SK-N-MC (cell line): ENCODE data around the gene POLD4.

Experiments
- DNase-seq: peaks from one replicate; pipeline ENCODE4 v3.0.0-alpha.2; 2011; ENCODE audit warnings: low read depth, low spot score
- H3K27ac ChIP-seq: fragments of 200-600 bp; sonication (generic); 2 replicates; pipeline ENCODE4 v1.5.1; 2016; ENCODE audit warnings: mixed run types
- H3K36me3 ChIP-seq: fragments of 200-600 bp; sonication (generic); 2 replicates; pipeline ENCODE4 v1.6.1; 2017; ENCODE audit warnings: antibody characterized with exemption, low read length, mixed read lengths; ENCODE audit not compliant: insufficient read depth
- H3K4me3 ChIP-seq: fragments of 200-600 bp; sonication (generic); 2 replicates; pipeline ENCODE4 v1.5.1; 2016
- H3K9ac ChIP-seq: fragments of 200-600 bp; sonication (generic); 2 replicates; pipeline ENCODE4 v1.8.0; 2017; ENCODE audit warnings: mixed run types, mixed read lengths; ENCODE audit not compliant: insufficient read length
- H3K9me3 ChIP-seq: fragments of 200-600 bp; sonication (generic); 2 replicates; pipeline ENCODE4 v1.6.1; 2017; ENCODE audit warnings: low read depth, mild to moderate bottlenecking, antibody characterized with exemption, low read length, moderate library complexity, mixed read lengths
- EZH2 ChIP-seq: fragments of 200-600 bp; sonication (generic); IDR thresholded peaks from one replicate; pipeline ENCODE4 v1.6.1; 2017; ENCODE audit warnings: antibody characterized with exemption
- FOXP2 ChIP-seq: optimal IDR thresholded peaks from 2 replicates; pipeline ENCODE3; 2011; ENCODE audit warnings: mild to moderate bottlenecking, moderate library complexity; ENCODE audit not compliant: insufficient read depth; ENCODE audit errors: extremely low read length, control extremely low read depth
- POLR2AphosphoS5 ChIP-seq: IDR thresholded peaks from 2 replicates; pipeline ENCODE4 v1.6.1; 2012; ENCODE audit warnings: mild to moderate bottlenecking, low read depth, low read length, borderline replicate concordance

POLD4 gene

DNA sequence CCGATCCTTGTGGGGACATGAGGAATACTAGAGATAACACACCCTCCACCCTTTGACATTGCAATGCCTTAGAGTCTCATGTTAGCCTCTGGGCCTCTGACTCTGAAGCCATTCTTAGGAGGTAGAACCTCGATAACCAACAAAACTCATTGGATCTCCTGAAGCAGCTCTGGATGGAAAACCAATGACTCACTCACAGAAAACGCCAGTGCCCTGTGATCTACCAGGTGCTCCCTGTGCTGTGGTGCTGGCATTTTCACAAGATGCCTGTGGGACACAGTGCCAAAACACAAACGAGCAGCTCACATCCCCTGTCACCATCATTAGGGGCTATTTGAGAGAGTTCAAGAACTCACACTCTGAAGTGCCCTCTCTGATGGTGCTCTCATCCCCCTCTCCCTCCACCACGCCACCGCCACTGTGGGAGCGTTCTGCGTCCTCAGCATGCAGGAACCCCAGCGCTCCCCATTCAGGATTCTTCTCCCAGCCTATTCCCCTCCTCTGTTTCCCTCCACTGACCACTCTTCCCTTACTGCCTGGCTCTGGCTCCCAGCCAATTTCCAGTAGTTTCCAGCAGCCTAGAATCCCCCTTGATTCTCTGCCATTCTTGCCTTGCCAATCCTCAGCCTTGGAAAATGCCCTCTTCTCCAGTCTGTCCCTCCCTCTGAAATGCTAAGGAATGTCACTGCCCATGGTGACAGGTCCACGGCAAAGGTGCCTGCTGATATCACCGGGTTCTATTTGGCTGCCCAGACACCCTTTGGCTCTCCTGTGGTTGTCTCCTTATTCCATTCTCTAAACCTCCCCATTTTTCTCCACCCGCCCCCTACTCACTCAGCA, 4.7 kb upstream of the POLD4 start:
- H3K9ac ChIP-seq = no peak overlapping the region
- no peak overlapping the region for H3K27ac ChIP-seq
- no peak for DNase-seq
- no peaks in the 10 kb centered on the region for H3K36me3 ChIP-seq
- TF ChIP-seq POLR2AphosphoS5 (no peak), EZH2 (no peak), FOXP2 (no peak)
- no peak overlapping the region for H3K4me3 ChIP-seq
- no peaks in the 10 kb centered on the region for H3K9me3 ChIP-seq

- Histone ChIP-seq H3K9me3 (no peaks in the 10 kb centered on the region), H3K4me3 (no peak overlapping the region), H3K27ac (no peak overlapping the region), H3K9ac (no peak overlapping the region), H3K36me3 (no peaks in the 10 kb centered on the region)
- no peak for DNase-seq
- TF ChIP-seq FOXP2 (no peak), POLR2AphosphoS5 (no peak), EZH2 (no peak)
Observed at GRCh38 chr11:67356864-67357561, 3.7 kb upstream of the POLD4 start.

- no peak overlapping the region for H3K9ac ChIP-seq
- no peak overlapping the region for H3K27ac ChIP-seq
- H3K4me3 ChIP-seq = no peak overlapping the region
- DNase-seq = no peak
- no peaks in the 10 kb centered on the region for H3K9me3 ChIP-seq
- TF ChIP-seq EZH2 (no peak), POLR2AphosphoS5 (no peak), FOXP2 (no peak)
- no peaks in the 10 kb centered on the region for H3K36me3 ChIP-seq
Observed at GRCh38 chr11:67356387-67356863, 3.1 kb upstream of the POLD4 start.

GRCh38 chr11:67355794-67356386, 2.5 kb upstream of the POLD4 start:
- H3K9ac ChIP-seq = no peak overlapping the region
- no peak for TF ChIP-seq FOXP2
- no peak for TF ChIP-seq POLR2AphosphoS5
- no peak for TF ChIP-seq EZH2
- H3K9me3 ChIP-seq = no peaks in the 10 kb centered on the region
- no peaks in the 10 kb centered on the region for H3K36me3 ChIP-seq
- H3K4me3 ChIP-seq = no peak overlapping the region
- DNase-seq = no peak
- H3K27ac ChIP-seq = no peak overlapping the region

DNA sequence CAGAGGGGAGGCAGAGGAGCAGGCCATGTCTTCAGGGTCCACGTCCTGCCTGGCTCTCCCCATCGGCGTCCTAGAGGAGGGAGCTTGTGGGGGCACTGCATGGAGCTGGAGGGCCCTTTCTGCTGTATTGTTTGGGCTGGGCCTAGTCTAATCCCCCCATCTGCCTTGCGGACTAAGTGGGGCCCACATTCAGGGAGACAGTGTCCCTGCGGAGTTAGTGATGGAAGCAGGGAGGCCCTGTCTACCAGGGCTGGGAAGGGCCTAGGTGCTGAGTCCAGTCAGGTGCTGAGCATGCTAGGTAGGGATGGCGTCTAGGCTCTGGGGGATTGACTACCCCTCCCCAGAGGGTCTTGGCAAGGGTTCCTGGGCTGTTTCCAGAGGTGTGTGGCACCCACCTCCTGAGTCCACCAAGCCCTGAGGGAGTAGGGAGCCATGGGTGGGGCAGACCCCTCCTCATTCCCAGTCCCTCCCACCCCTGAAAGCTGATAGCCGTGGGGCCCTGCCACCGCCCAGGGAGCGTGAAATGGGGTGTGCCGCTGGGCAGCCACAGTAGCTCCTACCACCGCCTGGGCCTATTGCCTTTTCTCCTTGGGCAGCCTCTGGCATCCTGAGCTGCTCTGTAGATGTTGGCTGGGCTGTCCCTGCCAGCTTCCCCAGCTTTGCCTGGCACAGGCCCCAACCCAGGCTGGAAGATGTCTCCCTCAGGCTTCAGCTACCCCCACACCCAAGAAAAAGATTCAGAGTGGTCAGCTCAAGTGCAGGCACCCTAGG, 1.9 kb upstream of the POLD4 start:
- TF ChIP-seq POLR2AphosphoS5 = no peak
- no peak for TF ChIP-seq FOXP2
- TF ChIP-seq EZH2 = no peak
- H3K9ac ChIP-seq = no peak overlapping the region

DNA sequence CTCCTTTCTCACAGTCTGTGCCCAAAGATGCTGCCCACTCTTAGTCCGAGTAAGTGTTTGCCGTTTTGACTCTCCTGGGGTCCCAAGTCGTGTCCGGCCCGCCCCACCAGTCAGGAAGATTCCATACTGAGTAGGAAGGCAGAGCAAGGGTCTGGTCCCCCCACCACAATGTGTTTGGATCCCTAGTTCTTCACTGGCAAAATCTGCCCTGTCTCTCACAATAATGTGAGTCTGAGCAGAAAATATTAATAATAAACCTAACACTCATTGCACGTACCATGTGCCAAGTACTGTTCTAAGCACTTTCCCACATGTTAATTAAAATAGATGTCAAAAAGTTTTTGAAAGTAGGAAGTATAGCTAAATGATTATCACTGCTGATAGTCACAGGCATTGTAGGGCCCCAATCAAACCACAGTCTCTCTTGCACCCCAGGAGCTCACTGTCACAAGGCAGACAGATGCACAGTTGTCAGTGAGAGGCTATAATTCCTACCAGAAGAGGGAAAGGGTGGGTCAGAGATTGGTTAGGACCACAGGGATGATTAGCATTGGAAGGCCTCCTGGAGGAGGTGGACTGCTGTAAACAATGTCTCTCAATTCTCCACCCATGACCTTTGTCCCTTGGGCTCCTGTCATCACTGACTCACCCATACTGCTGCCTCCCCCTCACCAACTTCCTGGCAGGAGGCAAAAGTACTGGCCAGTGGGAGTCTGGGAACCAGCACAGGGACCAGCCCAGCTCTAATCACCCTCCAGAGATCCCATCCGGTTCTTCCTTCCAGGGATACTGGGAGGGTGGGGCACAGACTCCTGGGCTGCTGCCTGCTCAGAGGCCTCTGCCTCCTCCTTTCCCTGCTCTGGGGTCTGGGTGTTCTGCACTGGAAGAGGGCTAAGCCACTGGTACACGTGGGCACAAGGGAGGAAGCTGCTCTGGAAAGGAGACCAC, 1.0 kb upstream of the POLD4 start:
- Histone ChIP-seq H3K36me3 (no peaks in the 10 kb centered on the region), H3K9me3 (no peaks in the 10 kb centered on the region), H3K4me3 (peak overlapping the region; percentile 87), H3K27ac (peak overlapping the region; percentile 62), H3K9ac (peak overlapping the region; percentile 35)
- TF ChIP-seq POLR2AphosphoS5 (no peak), EZH2 (no peak), FOXP2 (no peak)
- no peak for DNase-seq

More for the DNA sequence above, 1.9 kb upstream of the POLD4 start:
- H3K4me3 ChIP-seq = no peak overlapping the region
- no peak for DNase-seq
- no peak overlapping the region for H3K27ac ChIP-seq
- H3K9me3 ChIP-seq = no peaks in the 10 kb centered on the region
- no peaks in the 10 kb centered on the region for H3K36me3 ChIP-seq

DNA sequence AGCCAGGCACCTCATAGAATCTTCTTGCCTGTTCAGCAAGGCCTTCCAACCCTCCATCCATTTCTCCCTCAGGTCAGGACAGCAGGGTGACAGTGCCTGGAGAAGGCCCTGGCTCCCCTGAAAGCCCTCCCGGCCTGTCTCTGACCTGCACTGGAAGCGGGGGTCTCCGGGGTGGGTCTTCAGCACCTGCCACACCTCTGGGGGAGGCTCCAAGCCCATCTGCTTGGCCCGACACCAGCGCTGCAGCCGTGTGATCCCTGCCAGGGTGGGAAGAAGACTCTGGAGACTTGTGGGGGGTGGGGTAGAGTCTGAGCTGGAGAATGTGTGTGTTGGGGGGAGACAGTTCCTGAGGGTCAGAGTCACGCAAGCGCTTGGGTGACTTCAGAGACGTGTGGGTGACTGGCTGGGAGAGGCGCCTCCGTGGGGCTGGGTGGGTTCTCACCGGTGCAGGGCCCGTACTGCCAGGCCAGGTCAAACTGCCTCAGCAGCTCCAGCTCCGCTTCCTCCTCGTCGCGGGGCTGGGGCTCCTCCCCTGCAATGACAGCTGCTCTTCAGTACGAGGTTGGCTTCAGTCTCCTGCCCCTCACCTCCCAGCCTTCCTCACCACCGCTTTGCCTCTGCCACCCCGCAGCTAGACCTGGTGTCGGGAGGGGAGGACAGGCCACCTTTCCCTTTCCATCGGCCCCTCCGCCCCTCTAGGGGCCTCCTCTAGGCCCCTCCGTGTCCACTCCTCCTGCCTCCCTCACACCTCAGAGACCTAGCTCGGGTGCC, 615 bp downstream of the POLD4 start:
- Histone ChIP-seq H3K4me3 (peak overlapping the region; percentile 87), H3K36me3 (no peaks in the 10 kb centered on the region), H3K9me3 (no peaks in the 10 kb centered on the region), H3K9ac (peak overlapping the region; percentile 64), H3K27ac (peak overlapping the region; percentile 29; the same call in 1 of the 2 replicates)
- TF ChIP-seq EZH2 (no peak), POLR2AphosphoS5 (no peak), FOXP2 (no peak)
- DNase-seq = no peak
